ENCODE data around the gene ZYG11B.
"Not testable (repeated sequence)": the region's sequence is repeated elsewhere in the genome, so short reads cannot be mapped to it uniquely, and the experiment has no call there.

Gene ZYG11B

GRCh38 chr1:52707927-52708655, 18.2 kb upstream of the ZYG11B start:
- no peak for DNase-seq

- DNase-seq = no peak
These were observed 17.2 kb upstream of the ZYG11B start for GRCh38 chr1:52709016-52709415.

- DNase-seq = no peak
These were observed 12.7 kb upstream of the ZYG11B start for GRCh38 chr1:52713590-52713989.

- not testable (repeated sequence) for DNase-seq
These were observed 11.0 kb upstream of the ZYG11B start for GRCh38 chr1:52715296-52715695.

GRCh38 chr1:52723260-52723659, 3.0 kb upstream of the ZYG11B start:
- no peak for DNase-seq

GRCh38 chr1:52725903-52726264, 369 bp upstream of the ZYG11B start:
- DNase-seq = no peak

- peak; percentile 44 for DNase-seq
These were observed 897 bp downstream of the ZYG11B start for GRCh38 chr1:52727114-52727586.

- DNase-seq = no peak
These were observed 1.9 kb downstream of the ZYG11B start for GRCh38 chr1:52727956-52728656.

- no peak for DNase-seq
These were observed 7.1 kb downstream of the ZYG11B start for GRCh38 chr1:52733368-52733767.

GRCh38 chr1:52735371-52735770, 9.1 kb downstream of the ZYG11B start:
- DNase-seq = not testable (repeated sequence)

GRCh38 chr1:52738148-52738547, 11.9 kb downstream of the ZYG11B start:
- DNase-seq = no peak

- no peak for DNase-seq
These were observed 12.6 kb downstream of the ZYG11B start for GRCh38 chr1:52738893-52739292.

- DNase-seq = no peak
These were observed 13.6 kb downstream of the ZYG11B start for GRCh38 chr1:52739699-52740467.

GRCh38 chr1:52741259-52741658, 15.0 kb downstream of the ZYG11B start:
- no peak for DNase-seq

- DNase-seq = no peak
These were observed 19.9 kb downstream of the ZYG11B start for GRCh38 chr1:52746189-52746588.

- DNase-seq = no peak
These were observed 21.2 kb downstream of the ZYG11B start for GRCh38 chr1:52747450-52747849.

GRCh38 chr1:52748119-52748518, 21.9 kb downstream of the ZYG11B start:
- peak; percentile 17 for DNase-seq

GRCh38 chr1:52749496-52749895, 23.2 kb downstream of the ZYG11B start:
- not testable (repeated sequence) for DNase-seq

- DNase-seq = not testable (repeated sequence)
These were observed 23.9 kb downstream of the ZYG11B start for GRCh38 chr1:52750139-52750538.

- peak; percentile 86 for DNase-seq
These were observed 25.6 kb downstream of the ZYG11B start for GRCh38 chr1:52751589-52752483.

- no peak for DNase-seq
These were observed 26.2 kb downstream of the ZYG11B start for GRCh38 chr1:52752484-52752826.

- no peak for DNase-seq
These were observed 26.9 kb downstream of the ZYG11B start for GRCh38 chr1:52753169-52753568.

- DNase-seq = no peak
These were observed 29.8 kb downstream of the ZYG11B start for GRCh38 chr1:52756020-52756419.

Data from hematopoietic multipotent progenitor cell treated with erythropoietin and hydrocortisone succinate and interleukin-3 and kit ligand, for 4 days (in vitro differentiated cells).